NCI-H1930 (cell line): ENCODE measurements around the gene TREML4.

Experiments
- DNase-seq, 2 experiments: peaks; one replicate each; lab custom pipeline; 2025; lab: John Stamatoyannopoulos, UW

Gene TREML4

DNA sequence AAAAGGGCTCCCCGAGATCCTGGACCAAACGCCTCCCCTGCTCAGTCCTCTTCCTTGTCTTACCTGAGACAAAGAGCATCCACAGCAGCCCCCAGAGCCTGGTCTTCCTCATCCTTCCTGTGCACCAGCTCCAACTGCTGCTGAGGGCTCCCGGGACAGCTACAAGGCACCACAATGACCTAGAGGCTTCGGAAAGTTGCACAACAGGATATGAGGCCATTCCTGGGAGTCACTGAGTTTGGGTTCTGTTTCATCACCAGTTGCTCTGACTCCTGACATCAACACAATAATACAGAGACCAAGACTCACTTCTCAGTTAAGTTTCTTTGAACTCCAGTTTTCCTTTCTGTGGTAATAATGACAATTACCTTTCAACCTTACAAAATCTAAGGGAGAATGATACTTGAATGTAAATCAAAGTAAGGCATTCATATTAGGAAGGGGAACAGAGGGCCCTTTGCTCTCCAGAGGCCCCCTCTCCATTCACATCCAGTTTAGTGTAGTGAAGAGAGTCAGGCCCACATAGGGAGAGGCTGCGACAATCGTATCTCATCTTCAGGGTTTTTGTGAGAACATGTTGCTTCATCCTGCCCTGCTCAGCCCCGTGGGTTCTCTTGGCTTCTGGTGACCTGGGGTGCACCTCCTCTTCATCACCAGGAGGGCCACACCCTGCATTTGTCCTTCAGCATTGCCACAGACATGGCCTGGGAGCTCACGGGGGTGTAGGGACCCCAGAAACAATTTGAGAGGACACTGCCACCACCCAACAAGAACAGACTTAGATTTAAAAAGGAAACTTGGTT lies 58.6 kb downstream of the TREML4 start, which contains the start of gene TREM1:
Gene TREM1, minus strand, starts transcription at position 139 of the 803 bp plus-strand sequence. Its CDS starts 27 bp downstream, at position 112.
- DNase-seq = no peak

DNA sequence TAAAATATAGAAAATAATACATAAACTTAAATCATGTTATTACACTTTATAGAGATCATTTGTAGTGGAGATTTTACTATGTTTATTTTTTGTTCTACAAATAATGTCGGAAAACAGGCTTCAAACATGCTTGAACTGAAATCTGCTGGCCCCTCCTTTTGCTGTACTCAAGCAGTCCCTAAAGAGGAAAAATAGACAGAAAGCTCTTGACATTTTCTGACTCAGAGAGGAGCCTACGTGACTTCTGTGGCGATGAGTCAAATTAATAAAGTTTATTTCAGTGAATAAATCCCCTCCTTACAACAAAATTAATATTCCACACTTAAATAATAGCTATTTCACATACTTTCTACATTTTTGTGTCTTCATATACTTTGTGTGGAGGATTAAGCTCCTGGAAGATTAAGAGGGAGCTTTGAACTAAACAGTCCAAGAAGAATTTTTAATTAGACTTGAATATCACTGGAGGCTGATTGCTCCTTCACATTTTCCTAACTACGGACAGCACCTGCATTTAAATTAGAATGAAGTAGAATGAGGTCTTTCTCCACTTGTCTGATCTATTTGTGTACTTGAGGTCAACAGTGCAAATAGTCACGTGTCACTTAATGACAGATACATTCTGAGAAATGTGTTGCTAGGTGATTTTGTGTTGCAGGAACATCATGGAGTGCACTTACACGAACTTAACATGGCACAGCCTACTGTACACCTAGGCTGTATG lies 60.0 kb downstream of the TREML4 start:
- peak in 1 of 2 experiments; percentile 2 for DNase-seq
